Measurements from ENCODE around the gene TIMP2.

The TIMP2 gene

DNA sequence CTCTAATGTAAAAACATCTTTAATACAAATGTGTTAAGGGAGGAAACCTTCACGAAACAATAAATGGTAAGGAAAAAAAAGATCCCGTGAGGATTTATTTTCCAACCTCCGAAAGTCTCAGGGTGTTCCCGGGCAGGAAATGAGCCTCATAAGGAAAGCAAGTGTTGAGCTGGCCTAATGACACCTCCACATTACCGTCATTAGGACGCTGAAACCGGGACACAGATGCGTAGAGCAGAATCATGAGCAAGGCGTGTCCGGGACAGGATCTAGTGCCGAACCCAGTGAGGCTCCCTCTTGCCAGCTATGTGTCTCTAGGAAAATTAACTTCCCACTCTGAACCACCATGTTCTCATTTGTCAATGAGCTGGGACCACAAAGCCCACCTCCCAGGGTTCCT is 120.4 kb downstream of the TIMP2 start:
- DNase-seq, result no peak

GRCh38 chr17:78803186-78803845 is 121.9 kb downstream of the TIMP2 start:
- no peak for DNase-seq
